Sigmoid colon (tissue), 4 donors: Measurements from ENCODE around the gene RNU4-1.

Experiments used
- EP300 ChIP-seq, 4 donors: sonication (generic); formaldehyde crosslinking; IDR thresholded peaks; one replicate each; pipeline ENCODE4 v1.6.1; 2017; ENCODE audit warnings: antibody characterized with exemption in 4 of 4
- POLR2A ChIP-seq, 2 donors: fragments of 450-650 bp; IDR thresholded peaks; one replicate each; pipeline ENCODE4 v1.6.1; 2016; ENCODE audit warnings: antibody characterized with exemption in 2 of 2, mild to moderate bottlenecking in 2 of 2, moderate library complexity in 2 of 2
- POLR2AphosphoS5 ChIP-seq, 4 donors: sonication (generic); formaldehyde crosslinking; IDR thresholded peaks; one replicate each; pipeline ENCODE4 v1.6.1; 2017; ENCODE audit warnings: antibody characterized with exemption in 4 of 4
- TF ChIP-seq, protein P1 (sequence below), 4 experiments: fragments of 450-650 bp in 3 of 4; fragments of 200-600 bp in 1 of 4; IDR thresholded peaks; one replicate each; pipeline ENCODE4 v1.5.1; 2016 to 2019; ENCODE audit warnings: antibody characterized with exemption in 4 of 4, mild to moderate bottlenecking in 3 of 4, moderate library complexity in 2 of 4

DNA sequence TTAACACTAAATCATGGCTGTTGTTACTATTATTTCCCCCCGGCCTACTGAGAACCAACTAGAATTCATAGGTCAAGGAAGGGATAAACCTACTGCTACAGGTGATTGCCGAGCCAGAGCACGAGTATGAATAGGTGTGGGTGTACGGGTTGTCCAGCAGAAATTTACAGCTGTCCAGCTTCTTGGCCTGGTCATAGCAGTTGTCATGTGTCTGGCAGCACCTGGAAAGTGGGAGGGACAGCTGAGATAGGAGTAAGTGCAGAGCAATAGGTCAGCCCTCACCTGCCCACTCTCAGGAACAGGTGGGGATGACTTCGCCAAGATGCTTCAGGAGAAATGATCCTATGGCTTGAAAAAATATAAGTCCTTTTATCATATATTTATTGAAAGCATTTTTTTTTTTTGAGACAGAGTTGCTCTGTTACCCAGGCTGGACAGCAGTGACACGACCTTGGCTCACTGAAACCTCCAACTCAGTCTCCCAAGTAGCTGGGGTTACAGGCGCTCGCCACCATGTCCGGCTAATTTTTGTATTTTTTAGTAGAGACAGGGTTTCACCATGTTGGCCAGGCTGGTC is 31.9 kb upstream of the RNU4-1 start:
- TF ChIP-seq POLR2A (IDR thresholded peaks at IDR 0.05): no peak
- TF ChIP-seq, protein P1, sequence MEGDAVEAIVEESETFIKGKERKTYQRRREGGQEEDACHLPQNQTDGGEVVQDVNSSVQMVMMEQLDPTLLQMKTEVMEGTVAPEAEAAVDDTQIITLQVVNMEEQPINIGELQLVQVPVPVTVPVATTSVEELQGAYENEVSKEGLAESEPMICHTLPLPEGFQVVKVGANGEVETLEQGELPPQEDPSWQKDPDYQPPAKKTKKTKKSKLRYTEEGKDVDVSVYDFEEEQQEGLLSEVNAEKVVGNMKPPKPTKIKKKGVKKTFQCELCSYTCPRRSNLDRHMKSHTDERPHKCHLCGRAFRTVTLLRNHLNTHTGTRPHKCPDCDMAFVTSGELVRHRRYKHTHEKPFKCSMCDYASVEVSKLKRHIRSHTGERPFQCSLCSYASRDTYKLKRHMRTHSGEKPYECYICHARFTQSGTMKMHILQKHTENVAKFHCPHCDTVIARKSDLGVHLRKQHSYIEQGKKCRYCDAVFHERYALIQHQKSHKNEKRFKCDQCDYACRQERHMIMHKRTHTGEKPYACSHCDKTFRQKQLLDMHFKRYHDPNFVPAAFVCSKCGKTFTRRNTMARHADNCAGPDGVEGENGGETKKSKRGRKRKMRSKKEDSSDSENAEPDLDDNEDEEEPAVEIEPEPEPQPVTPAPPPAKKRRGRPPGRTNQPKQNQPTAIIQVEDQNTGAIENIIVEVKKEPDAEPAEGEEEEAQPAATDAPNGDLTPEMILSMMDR (IDR thresholded peaks at IDR 0.05): no peak
- TF ChIP-seq POLR2AphosphoS5 (IDR thresholded peaks at IDR 0.05): no peak
- TF ChIP-seq EP300 (IDR thresholded peaks at IDR 0.05): no peak
